ENCODE measurements around the gene RDH5.

RDH5 gene

GRCh38 chr12:55713721-55714120 lies 6.5 kb upstream of the RDH5 start:
- no peak for FAIRE-seq

GRCh38 chr12:55715169-55715764 lies 4.9 kb upstream of the RDH5 start:
- no peak for FAIRE-seq

GRCh38 chr12:55715833-55716581 lies 4.2 kb upstream of the RDH5 start, which contains the start of gene BLOC1S1:
Gene BLOC1S1, plus strand, starts transcription at chr12:55716046. Its CDS starts 6 bp downstream, at chr12:55716052.
- FAIRE-seq: no peak

GRCh38 chr12:55716582-55716957 lies 3.6 kb upstream of the RDH5 start:
- FAIRE-seq: no peak

GRCh38 chr12:55717011-55718007 lies 2.9 kb upstream of the RDH5 start:
- FAIRE-seq: no peak

GRCh38 chr12:55718015-55718414 lies 2.2 kb upstream of the RDH5 start:
- no peak for FAIRE-seq

GRCh38 chr12:55718624-55719275 lies 1.4 kb upstream of the RDH5 start:
- FAIRE-seq: no peak

- FAIRE-seq: no peak
These were observed 822 bp upstream of the RDH5 start for GRCh38 chr12:55719371-55719770.

- no peak for FAIRE-seq
These were observed 776 bp downstream of the RDH5 start for GRCh38 chr12:55720894-55721444.

GRCh38 chr12:55721601-55722213 lies 1.5 kb downstream of the RDH5 start:
- no peak for FAIRE-seq

GRCh38 chr12:55722948-55723347 lies 2.8 kb downstream of the RDH5 start:
- FAIRE-seq: no peak

- FAIRE-seq: no peak
These were observed 3.5 kb downstream of the RDH5 start for GRCh38 chr12:55723516-55724225.

- no peak for FAIRE-seq
These were observed 4.2 kb downstream of the RDH5 start for GRCh38 chr12:55724226-55724939.

- no peak for FAIRE-seq
These were observed 4.7 kb downstream of the RDH5 start for GRCh38 chr12:55724940-55725309.

GRCh38 chr12:55725556-55725955 lies 5.4 kb downstream of the RDH5 start:
- FAIRE-seq: no peak

- FAIRE-seq: no peak
These were observed 6.8 kb downstream of the RDH5 start for GRCh38 chr12:55726971-55727370.

- FAIRE-seq: no peak
These were observed 7.5 kb downstream of the RDH5 start for GRCh38 chr12:55727643-55728185.

- no peak for FAIRE-seq
These were observed 8.2 kb downstream of the RDH5 start for GRCh38 chr12:55728186-55728938.

GRCh38 chr12:55728939-55729818 lies 9.0 kb downstream of the RDH5 start, which contains the start of gene CD63:
Gene CD63, minus strand, starts transcription at chr12:55729009. Its CDS starts 668 bp downstream, at chr12:55728341.
- no peak for FAIRE-seq

Measured in islet of Langerhans (tissue), 1 donor.